ENCODE data around the gene SEMA5B. TPM values are rescaled to one million over a fixed set of nuclear protein-coding genes. Genes with fewer than 3 reads are reported as not detected.

SEMA5B gene
- total and polyA plus RNA-seq, 12 donors = 1.3 to 12.7 (median 7.4) TPM

- peak in 1 of 8 donors; percentile 29 for ATAC-seq
- no peak for TF ChIP-seq CTCF (IDR thresholded peaks at IDR 0.05)
- intact Hi-C loops (cut with DNase I) = no loop called here
- Histone ChIP-seq H3K27me3 (no peaks in the 10 kb centered on the region), H3K36me3 (no peaks in the 10 kb centered on the region), H3K27ac (no peak overlapping the region), H3K4me1 (peaks cover 0 to 33% (median 10%) of the 10 kb centered on the region in 9 donors), H3K9me3 (no peaks in the 10 kb centered on the region), H3K4me3 (no peak overlapping the region)
- 72 to 73% methylated on average over 5 of the region's 5 CpGs for WGBS, 2 donors
- no peak for DNase-seq
Observed at GRCh38 chr3:123044981-123045763, 17.6 kb upstream of the SEMA5B start.

DNA sequence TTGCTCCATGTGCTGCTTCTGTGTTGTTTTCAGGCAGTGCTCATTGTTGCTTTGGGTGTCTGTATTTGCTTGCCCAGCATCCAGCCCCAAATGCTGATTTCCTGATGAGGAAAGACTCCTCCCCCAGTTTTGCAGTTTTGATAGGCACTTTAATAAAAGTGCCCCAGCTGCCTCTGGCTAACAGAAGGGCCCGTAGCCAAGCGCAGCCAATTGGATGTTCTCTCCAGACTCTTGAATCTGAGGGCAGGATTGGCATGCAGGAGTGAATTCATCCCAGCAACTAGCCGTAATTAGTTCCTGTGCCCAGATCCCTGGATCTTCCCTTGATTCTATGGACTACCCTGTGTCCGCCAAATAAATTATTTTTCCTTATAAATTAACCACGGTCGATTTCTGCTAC lies 14.8 kb upstream of the SEMA5B start:
- ATAC-seq = peak in 4 of 8 donors; percentile 54 to 72 (median 66)
- DNase-seq = peak; percentile 14 to 29
- peaks cover 0 to 17% (median 0%) of the 10 kb centered on the region in 9 donors for H3K4me1 ChIP-seq
- no peaks in the 10 kb centered on the region for H3K9me3 ChIP-seq
- intact Hi-C loops (cut with DNase I) = no loop called here
- H3K27me3 ChIP-seq = no peaks in the 10 kb centered on the region
- H3K36me3 ChIP-seq = no peaks in the 10 kb centered on the region
- no peak for TF ChIP-seq CTCF (IDR thresholded peaks at IDR 0.05)
- H3K27ac ChIP-seq = no peak overlapping the region
- H3K4me3 ChIP-seq = no peak overlapping the region
- WGBS, 2 donors = 71 to 76% methylated on average over 6 of the region's 6 CpGs

DNA sequence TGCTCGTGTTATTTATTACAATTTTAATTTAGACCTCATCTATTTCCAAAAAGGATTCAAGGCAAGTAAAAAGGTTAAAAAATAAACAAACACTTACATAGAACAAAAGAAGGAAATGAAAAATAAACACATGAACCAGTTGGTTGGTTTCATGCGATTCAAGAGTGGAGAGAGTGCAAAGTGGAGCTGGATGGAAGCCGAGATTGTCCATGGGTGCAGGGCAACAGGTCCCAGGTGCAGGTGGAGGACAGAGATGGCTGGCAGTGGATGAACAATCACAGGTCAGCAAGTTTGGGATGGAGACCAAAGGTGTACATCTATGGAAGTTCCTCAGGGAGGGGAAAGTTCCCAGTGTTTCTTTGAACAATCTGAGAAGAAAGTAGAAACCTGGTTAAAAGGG lies 11.6 kb upstream of the SEMA5B start:
- TF ChIP-seq CTCF (IDR thresholded peaks at IDR 0.05) = no peak
- Histone ChIP-seq H3K27ac (no peak overlapping the region), H3K4me1 (peaks cover 0 to 9% (median 0%) of the 10 kb centered on the region in 9 donors), H3K27me3 (no peaks in the 10 kb centered on the region), H3K9me3 (no peaks in the 10 kb centered on the region), H3K4me3 (no peak overlapping the region), H3K36me3 (no peaks in the 10 kb centered on the region)
- ATAC-seq (no peak), DNase-seq (no peak)
- WGBS, 2 donors = 79 to 84% methylated on average over 3 of the region's 3 CpGs
- intact Hi-C loops (cut with DNase I) = loop anchor here in 5 of 10 donors (10.0 kb wide), 3 partner anchors 166 to 284 kb away; partner anchors contain the start of gene SEC22A (in 1 of the 5)

DNA sequence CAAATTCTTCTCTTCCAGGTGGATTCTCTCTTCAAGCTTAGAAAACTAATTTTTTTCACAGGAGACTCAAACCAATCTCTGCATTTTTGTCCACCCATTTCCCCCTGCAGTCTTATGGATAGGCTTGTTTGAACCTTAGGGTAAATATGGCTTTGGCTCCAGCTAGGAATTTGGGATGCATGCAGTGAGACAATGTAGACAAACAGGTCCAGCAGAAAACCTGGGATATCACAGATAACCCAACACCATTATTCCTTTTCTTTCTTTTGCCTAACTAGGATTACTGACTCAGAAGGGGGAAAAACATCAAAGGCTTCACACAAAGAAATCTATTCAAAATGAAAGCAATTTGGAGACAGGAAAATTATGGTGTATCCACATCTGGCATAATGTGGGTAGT lies 11.2 kb upstream of the SEMA5B start:
- Histone ChIP-seq H3K4me1 (peaks cover 0 to 9% (median 0%) of the 10 kb centered on the region in 9 donors), H3K27ac (no peak overlapping the region), H3K9me3 (no peaks in the 10 kb centered on the region), H3K4me3 (no peak overlapping the region), H3K36me3 (no peaks in the 10 kb centered on the region), H3K27me3 (no peaks in the 10 kb centered on the region)
- TF ChIP-seq CTCF (IDR thresholded peaks at IDR 0.05) = no peak
- ATAC-seq = no peak
- intact Hi-C loops (cut with DNase I) = loop anchor here in 5 of 10 donors (10.0 kb wide), 3 partner anchors 166 to 284 kb away; partner anchors contain the start of gene SEC22A (in 1 of the 5)
- DNase-seq = no peak
